Stimulated activated CD8-positive, alpha-beta memory T cell treated with anti-CD3 and anti-CD28 coated beads, Interleukin-12 subunit alpha, Interleukin-12 subunit beta, amount 100 ng/mL, for 24 hours (primary cell): Measurements from ENCODE around the gene BSPH1.
"Not testable (repeated sequence)": the region's sequence is repeated elsewhere in the genome, so short reads cannot be mapped to it uniquely, and the experiment has no call there.

ENCODE experiments used
- DNase-seq: peaks from one replicate; pipeline ENCODE4 v3.0.0-alpha.2; 2020; ENCODE audit errors: extremely low read depth

The BSPH1 gene

GRCh38 chr19:47992070-47992469, at the start of gene BSPH1:
Gene BSPH1, minus strand, starts transcription at chr19:47992170. Its CDS starts 89 bp downstream, at chr19:47992081.
- no peak for DNase-seq

- no peak for DNase-seq
These were observed 44.8 kb upstream of the BSPH1 start for GRCh38 chr19:48036765-48037164.

GRCh38 chr19:48033604-48034003, 41.6 kb upstream of the BSPH1 start:
- DNase-seq, result no peak

GRCh38 chr19:48030073-48030472, 38.1 kb upstream of the BSPH1 start:
- no peak for DNase-seq

- DNase-seq, result no peak
These were observed 37.5 kb upstream of the BSPH1 start for GRCh38 chr19:48029431-48029830.

GRCh38 chr19:48025480-48025879, 33.5 kb upstream of the BSPH1 start:
- DNase-seq, result no peak

GRCh38 chr19:48023518-48023917, 31.5 kb upstream of the BSPH1 start:
- no peak for DNase-seq

GRCh38 chr19:48023011-48023410, 31.0 kb upstream of the BSPH1 start:
- no peak for DNase-seq

GRCh38 chr19:48020686-48021085, 28.7 kb upstream of the BSPH1 start:
- no peak for DNase-seq

GRCh38 chr19:48010932-48011758, 19.2 kb upstream of the BSPH1 start:
- no peak for DNase-seq

- no peak for DNase-seq
These were observed 14.8 kb upstream of the BSPH1 start for GRCh38 chr19:48006762-48007161.

GRCh38 chr19:48004236-48004635, 12.3 kb upstream of the BSPH1 start:
- no peak for DNase-seq

GRCh38 chr19:48000846-48001245, 8.9 kb upstream of the BSPH1 start:
- no peak for DNase-seq

GRCh38 chr19:47998800-47999199, 6.8 kb upstream of the BSPH1 start:
- DNase-seq, result no peak

GRCh38 chr19:47996230-47996727, 4.3 kb upstream of the BSPH1 start:
- DNase-seq, result no peak

- DNase-seq, result no peak
These were observed 2.3 kb upstream of the BSPH1 start, which contains the start of gene ELSPBP1 for GRCh38 chr19:47994209-47994802. Gene ELSPBP1, plus strand, starts transcription at chr19:47994632. Its CDS starts 14,036 bp downstream, at chr19:48008668.

GRCh38 chr19:47991191-47991808, 670 bp downstream of the BSPH1 start:
- DNase-seq, result no peak

GRCh38 chr19:47973529-47973928, 18.4 kb downstream of the BSPH1 start:
- DNase-seq, result no peak

GRCh38 chr19:47955936-47956335, 36.0 kb downstream of the BSPH1 start:
- DNase-seq, result not testable (repeated sequence)

- not testable (repeated sequence) for DNase-seq
These were observed 39.8 kb downstream of the BSPH1 start for GRCh38 chr19:47952132-47952531.

- not testable (repeated sequence) for DNase-seq
These were observed 42.0 kb downstream of the BSPH1 start for GRCh38 chr19:47949852-47950521.

- not testable (repeated sequence) for DNase-seq
These were observed 63.4 kb downstream of the BSPH1 start for GRCh38 chr19:47928581-47928980.
